H1 (cell line): ENCODE measurements around the gene RENBP. TPM values are rescaled to one million over a fixed set of nuclear protein-coding genes. Genes with fewer than 3 reads are reported as not detected.

Experiments
- NRF1 ChIP-seq: IDR thresholded peaks from 2 replicates; pipeline ENCODE4 v1.6.1; 2011; ENCODE audit warnings: mild to moderate bottlenecking, low read depth, low read length, improper control_type of control experiment
- SP2 ChIP-seq: IDR thresholded peaks from 2 replicates; pipeline ENCODE4 v1.6.1; 2012; ENCODE audit warnings: mild to moderate bottlenecking, low read length, inconsistent platforms
- polyA plus RNA-seq, 7 experiments: library from polyadenylated mRNA; depleted of rRNA in 3 of 7; stranded (reverse) in 5 of 7; unstranded in 2 of 7; fragments of >200 nt in 5 of 7; fragments of 200-250 nt in 2 of 7; gene quantifications; 1 replicate in 5 of 7; 2 replicates in 1 of 7; 4 replicates in 1 of 7; pipeline versions ENCODE4 v1.2.1 to v1.2.3, GENCODE V29; 2011 to 2013; ENCODE audit warnings: missing spikeins in 2 of 7, mixed read lengths in 2 of 7
- total RNA-seq: library from RNA; stranded (reverse); fragmentation: NEBNext Ultra II Directional; extraction: Animal tissue kit (Norgen Biotek cat#: 25700); gene quantifications from 2 replicates; pipeline ENCODE4 v1.2.1, GENCODE V29; 2021

The RENBP gene
- total and polyA plus RNA-seq, 2 of the 8 experiments (the other 6 are each of a cell fraction or from before 2014, with no cell fraction given): 12.4 to 21.8 TPM

DNA sequence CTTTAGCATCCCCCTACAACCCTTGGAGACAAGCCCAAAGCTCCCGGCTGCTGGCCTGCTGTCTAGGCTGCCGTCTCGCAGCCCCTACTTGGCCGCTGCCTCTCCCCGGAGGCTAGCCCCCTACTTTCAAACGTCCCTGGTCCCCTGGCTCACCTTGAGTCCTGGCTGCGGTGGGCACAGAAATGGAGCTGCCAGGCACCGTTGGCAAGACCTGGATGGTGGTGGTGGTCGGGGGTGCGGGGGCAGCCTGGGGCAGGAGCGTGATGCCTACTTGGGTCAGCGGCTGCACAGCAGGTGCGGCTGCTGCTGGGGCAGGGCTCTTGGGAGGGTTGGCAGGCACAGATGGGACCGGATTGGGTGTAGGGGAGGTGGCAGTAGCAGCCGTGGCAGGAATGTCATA lies 15.2 kb upstream of the RENBP start (continued):
- TF ChIP-seq NRF1: no peak
- no peak for TF ChIP-seq SP2
- TF ChIP-seq, all 59 proteins: peak for 0
